ENCODE results near the gene CD58. TPM values are rescaled to one million over a fixed set of nuclear protein-coding genes. Genes with fewer than 3 reads are reported as not detected.

The CD58 gene
- total and polyA plus RNA-seq, 9 of the 15 experiments (the other 6 are each of a cell fraction or from before 2014, with no cell fraction given), result 18.1 to 113 (median 37.4) TPM

DNA sequence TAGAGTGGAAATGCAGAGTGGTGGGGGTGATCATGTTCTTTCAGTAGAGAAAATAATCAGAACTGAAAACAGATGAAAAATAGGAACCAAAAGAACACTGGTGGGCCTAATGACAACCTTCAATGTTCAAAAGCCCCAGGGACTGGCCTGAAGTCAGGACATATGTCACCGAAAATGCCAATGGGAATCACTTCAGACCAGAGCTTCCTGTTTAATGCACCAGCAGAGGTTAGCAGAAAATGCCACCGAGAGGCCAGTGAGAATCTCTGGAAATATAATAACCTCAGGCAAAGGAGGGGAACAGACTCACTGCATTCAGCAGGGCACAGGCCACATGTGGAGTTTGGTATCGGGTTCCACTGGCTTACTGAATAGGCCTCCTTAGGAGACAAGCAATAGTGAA is 15.9 kb upstream of the CD58 start (continued):
- TF ChIP-seq, protein P1, sequence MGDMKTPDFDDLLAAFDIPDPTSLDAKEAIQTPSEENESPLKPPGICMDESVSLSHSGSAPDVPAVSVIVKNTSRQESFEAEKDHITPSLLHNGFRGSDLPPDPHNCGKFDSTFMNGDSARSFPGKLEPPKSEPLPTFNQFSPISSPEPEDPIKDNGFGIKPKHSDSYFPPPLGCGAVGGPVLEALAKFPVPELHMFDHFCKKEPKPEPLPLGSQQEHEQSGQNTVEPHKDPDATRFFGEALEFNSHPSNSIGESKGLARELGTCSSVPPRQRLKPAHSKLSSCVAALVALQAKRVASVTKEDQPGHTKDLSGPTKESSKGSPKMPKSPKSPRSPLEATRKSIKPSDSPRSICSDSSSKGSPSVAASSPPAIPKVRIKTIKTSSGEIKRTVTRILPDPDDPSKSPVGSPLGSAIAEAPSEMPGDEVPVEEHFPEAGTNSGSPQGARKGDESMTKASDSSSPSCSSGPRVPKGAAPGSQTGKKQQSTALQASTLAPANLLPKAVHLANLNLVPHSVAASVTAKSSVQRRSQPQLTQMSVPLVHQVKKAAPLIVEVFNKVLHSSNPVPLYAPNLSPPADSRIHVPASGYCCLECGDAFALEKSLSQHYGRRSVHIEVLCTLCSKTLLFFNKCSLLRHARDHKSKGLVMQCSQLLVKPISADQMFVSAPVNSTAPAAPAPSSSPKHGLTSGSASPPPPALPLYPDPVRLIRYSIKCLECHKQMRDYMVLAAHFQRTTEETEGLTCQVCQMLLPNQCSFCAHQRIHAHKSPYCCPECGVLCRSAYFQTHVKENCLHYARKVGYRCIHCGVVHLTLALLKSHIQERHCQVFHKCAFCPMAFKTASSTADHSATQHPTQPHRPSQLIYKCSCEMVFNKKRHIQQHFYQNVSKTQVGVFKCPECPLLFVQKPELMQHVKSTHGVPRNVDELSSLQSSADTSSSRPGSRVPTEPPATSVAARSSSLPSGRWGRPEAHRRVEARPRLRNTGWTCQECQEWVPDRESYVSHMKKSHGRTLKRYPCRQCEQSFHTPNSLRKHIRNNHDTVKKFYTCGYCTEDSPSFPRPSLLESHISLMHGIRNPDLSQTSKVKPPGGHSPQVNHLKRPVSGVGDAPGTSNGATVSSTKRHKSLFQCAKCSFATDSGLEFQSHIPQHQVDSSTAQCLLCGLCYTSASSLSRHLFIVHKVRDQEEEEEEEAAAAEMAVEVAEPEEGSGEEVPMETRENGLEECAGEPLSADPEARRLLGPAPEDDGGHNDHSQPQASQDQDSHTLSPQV (IDR thresholded peaks at IDR 0.05), result no peak
- no peak for TF ChIP-seq RBM34 (IDR thresholded peaks at IDR 0.05; ENCODE audit: borderline replicate concordance, insufficient read depth, low read length)
- TF ChIP-seq, protein P2, sequence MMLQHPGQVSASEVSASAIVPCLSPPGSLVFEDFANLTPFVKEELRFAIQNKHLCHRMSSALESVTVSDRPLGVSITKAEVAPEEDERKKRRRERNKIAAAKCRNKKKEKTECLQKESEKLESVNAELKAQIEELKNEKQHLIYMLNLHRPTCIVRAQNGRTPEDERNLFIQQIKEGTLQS (IDR thresholded peaks at IDR 0.05), result no peak
- TF ChIP-seq, protein P2 (CRISPR knock-in tag; conservative IDR thresholded peaks at IDR 0.05), result no peak

DNA sequence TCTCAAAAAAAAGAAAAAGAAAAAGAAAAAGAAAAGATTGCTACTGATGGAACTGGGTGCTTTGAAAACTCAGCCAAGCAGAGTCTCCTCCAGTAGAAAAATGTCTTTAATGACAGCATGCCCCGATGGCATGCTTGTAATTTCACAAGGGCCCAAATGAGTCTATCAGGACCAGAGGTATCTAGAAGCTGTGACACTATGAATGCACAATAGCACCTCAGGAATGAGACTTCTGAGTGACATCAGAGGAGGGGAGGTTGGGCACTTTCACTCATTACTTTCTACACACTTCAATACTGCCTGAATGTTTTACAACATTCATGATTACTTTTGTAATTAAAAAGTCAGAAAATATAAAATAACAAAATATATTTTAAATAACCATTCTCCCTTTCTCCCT is 15.1 kb upstream of the CD58 start:
- no peaks in the 10 kb centered on the region for H3K9me3 ChIP-seq (replicated peaks; ENCODE audit: control insufficient read depth, insufficient read depth, low read depth, low read length)
- WGBS (ENCODE audit: insufficient coverage, low coverage, missing lambda C conversion rate), result 39% methylated on average over 1 of the region's 1 CpG
- intact Hi-C loops (cut with micrococcal nuclease), result no loop called here
- FAIRE-seq, result no peak
- H2AFZ ChIP-seq (ENCODE audit: low read depth, low read length), result no peak overlapping the region
- H3K27ac ChIP-seq (ENCODE audit: extremely low read depth, low read depth, low read length), result no peak overlapping the region
- H3K9me1 ChIP-seq (ENCODE audit: control insufficient read depth, insufficient read depth, low read length), result no peaks in the 10 kb centered on the region
- peaks cover 7% of the 10 kb centered on the region; the same call in 2 of the 3 replicates for H3K36me3 ChIP-seq (ENCODE audit: control insufficient read depth, insufficient read depth, low read length)
- H4K20me1 ChIP-seq (replicated peaks; ENCODE audit: control insufficient read depth, insufficient read depth, low read length), result no peaks in the 10 kb centered on the region
- no peaks in the 10 kb centered on the region for H3K79me2 ChIP-seq (ENCODE audit: control insufficient read depth, insufficient read depth, low read length)
- ATAC-seq, result no peak
- no peak overlapping the region for H3K4me3 ChIP-seq
- POLR2A ChIA-PET, result interaction anchor here (0.6 kb wide), 1 partner anchor 12 kb away, joined by 3 read pairs; no protein-coding TSS in a partner anchor
- CTCF ChIA-PET (ENCODE audit: low intra/inter-chr PET ratio), result no interaction called here
- H3K4me1 ChIP-seq (replicated peaks in 1 of 2; ENCODE audit: control insufficient read depth in 2 of 2, insufficient read depth in 2 of 2, low read length in 2 of 2), result peaks cover 0 to 6% of the 10 kb centered on the region in 2 experiments; a peak in 1 of 5 replicates
- no peak for DNase-seq (ENCODE audit: extremely low read depth in 1 of 4, low spot score in 3 of 4)
- BruUV-seq (replicated peaks), result no TSS peak
- no peaks in the 10 kb centered on the region for H3K27me3 ChIP-seq (ENCODE audit: control insufficient read depth in 2 of 2, insufficient read depth in 2 of 2, low read length in 2 of 2)
- in situ Hi-C loops (cut with MboI), result no loop called here
- no peak overlapping the region for H3K9ac ChIP-seq (ENCODE audit: insufficient read depth in 1 of 2, low read depth in 2 of 2, low read length in 2 of 2)
- no peak overlapping the region for H3K4me2 ChIP-seq (ENCODE audit: insufficient read depth, low read length)
- TF ChIP-seq TBP (optimal IDR thresholded peaks at IDR 0.05; ENCODE audit: low read depth, low read length), result no peak
- TF ChIP-seq RBM34 (IDR thresholded peaks at IDR 0.05; ENCODE audit: borderline replicate concordance, insufficient read depth, low read length), result no peak
- TF ChIP-seq ARID2 (IDR thresholded peaks at IDR 0.05), result no peak
- no peak for TF ChIP-seq ZNF347 (CRISPR knock-in tag; IDR thresholded peaks at IDR 0.05; ENCODE audit: low read depth)
- no peak for TF ChIP-seq ELF2 (CRISPR knock-in tag; IDR thresholded peaks at IDR 0.05)
- TF ChIP-seq, protein P3, sequence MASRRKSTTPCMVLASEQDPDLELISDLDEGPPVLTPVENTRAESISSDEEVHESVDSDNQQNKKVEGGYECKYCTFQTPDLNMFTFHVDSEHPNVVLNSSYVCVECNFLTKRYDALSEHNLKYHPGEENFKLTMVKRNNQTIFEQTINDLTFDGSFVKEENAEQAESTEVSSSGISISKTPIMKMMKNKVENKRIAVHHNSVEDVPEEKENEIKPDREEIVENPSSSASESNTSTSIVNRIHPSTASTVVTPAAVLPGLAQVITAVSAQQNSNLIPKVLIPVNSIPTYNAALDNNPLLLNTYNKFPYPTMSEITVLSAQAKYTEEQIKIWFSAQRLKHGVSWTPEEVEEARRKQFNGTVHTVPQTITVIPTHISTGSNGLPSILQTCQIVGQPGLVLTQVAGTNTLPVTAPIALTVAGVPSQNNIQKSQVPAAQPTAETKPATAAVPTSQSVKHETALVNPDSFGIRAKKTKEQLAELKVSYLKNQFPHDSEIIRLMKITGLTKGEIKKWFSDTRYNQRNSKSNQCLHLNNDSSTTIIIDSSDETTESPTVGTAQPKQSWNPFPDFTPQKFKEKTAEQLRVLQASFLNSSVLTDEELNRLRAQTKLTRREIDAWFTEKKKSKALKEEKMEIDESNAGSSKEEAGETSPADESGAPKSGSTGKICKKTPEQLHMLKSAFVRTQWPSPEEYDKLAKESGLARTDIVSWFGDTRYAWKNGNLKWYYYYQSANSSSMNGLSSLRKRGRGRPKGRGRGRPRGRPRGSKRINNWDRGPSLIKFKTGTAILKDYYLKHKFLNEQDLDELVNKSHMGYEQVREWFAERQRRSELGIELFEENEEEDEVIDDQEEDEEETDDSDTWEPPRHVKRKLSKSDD (conservative IDR thresholded peaks at IDR 0.05; ENCODE audit: low read length), result no peak
- TF ChIP-seq, protein P4, sequence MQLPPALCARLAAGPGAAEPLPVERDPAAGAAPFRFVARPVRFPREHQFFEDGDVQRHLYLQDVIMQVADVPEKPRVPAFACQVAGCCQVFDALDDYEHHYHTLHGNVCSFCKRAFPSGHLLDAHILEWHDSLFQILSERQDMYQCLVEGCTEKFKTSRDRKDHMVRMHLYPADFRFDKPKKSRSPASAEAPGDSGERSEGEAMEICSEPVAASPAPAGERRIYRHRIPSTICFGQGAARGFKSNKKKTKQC (CRISPR knock-in tag; IDR thresholded peaks at IDR 0.05), result no peak
- TF ChIP-seq ZNF224 (CRISPR knock-in tag; IDR thresholded peaks at IDR 0.05), result no peak
- TF ChIP-seq DNMT1 (IDR thresholded peaks at IDR 0.05), result no peak
